Measurements from ENCODE around the gene POLD3. TPM values are rescaled to one million over a fixed set of nuclear protein-coding genes. Genes with fewer than 3 reads are reported as not detected.

POLD3 gene
- total RNA-seq, 1 experiment from 2014 or later: 18.9 TPM

DNA sequence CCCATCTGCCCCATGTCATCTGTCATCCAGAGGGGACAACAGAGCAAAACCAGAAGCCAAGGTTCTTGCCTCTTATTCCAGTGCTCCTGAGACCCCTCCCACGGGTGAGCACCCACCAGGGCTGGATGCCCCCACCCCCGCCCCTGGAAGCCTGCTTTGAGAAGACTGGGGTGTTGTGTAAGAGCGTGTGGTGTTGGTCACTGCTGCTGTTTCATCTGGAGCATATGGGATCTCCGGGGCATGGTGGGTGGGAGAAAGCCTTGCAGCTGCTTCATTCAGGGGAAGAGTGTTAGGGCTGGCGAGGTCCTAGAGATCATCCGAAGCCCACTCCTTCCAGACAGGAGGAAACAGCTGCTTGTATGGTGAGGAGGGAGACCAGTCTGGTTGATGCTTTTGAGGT, 84.7 kb downstream of the POLD3 start:
- no peak for ATAC-seq
- intact Hi-C loops (cut with micrococcal nuclease): no loop called here
- Histone ChIP-seq H3K27ac (ENCODE audit: low read depth, low read length) (no peak overlapping the region), H2AFZ (ENCODE audit: low read depth, low read length, poor library complexity, severe bottlenecking) (no peak overlapping the region), H4K20me1 (ENCODE audit: insufficient read depth) (no peaks in the 10 kb centered on the region), H3K4me2 (ENCODE audit: low read length) (no peak overlapping the region), H3K9ac (ENCODE audit: low read length) (no peak overlapping the region), H3K4me1 (ENCODE audit: control insufficient read depth in 1 of 2, insufficient read depth in 2 of 2, low read length in 2 of 2) (no peaks in the 10 kb centered on the region), H3K79me2 (ENCODE audit: insufficient read depth, low read length) (no peaks in the 10 kb centered on the region), H3K36me3 (ENCODE audit: control insufficient read depth in 1 of 2, insufficient read depth in 2 of 2, low read length in 2 of 2) (no peaks in the 10 kb centered on the region), H3K9me3 (ENCODE audit: control insufficient read depth in 1 of 2, insufficient read depth in 1 of 2, low read depth in 1 of 2, low read length in 2 of 2) (no peaks in the 10 kb centered on the region), H3K4me3 (replicated peaks in 1 of 2; ENCODE audit: low read depth in 1 of 2, low read length in 2 of 2) (no peak overlapping the region), H3K27me3 (ENCODE audit: insufficient read depth, low read length) (no peaks in the 10 kb centered on the region), H3K9me2 (ENCODE audit: insufficient read depth) (no peaks in the 10 kb centered on the region)
- ChIA-PET RAD21 (ENCODE audit: low non-redundant PET in 1 of 2, low total read pairs in 2 of 2, uncharacterized antibody in 2 of 2, unreplicated experiment in 2 of 2) (no interaction called here), POLR2A (no interaction called here), CTCF (no interaction called here)
- DNase-seq (ENCODE audit: low read depth, low spot score): no peak
- TF ChIP-seq FOSL1 (IDR thresholded peaks at IDR 0.05; ENCODE audit: low read depth): no peak
- TF ChIP-seq SIN3A (IDR thresholded peaks at IDR 0.05; ENCODE audit: low read depth): no peak
- TF ChIP-seq CEBPB (IDR thresholded peaks at IDR 0.05; ENCODE audit: low read depth): no peak
- TF ChIP-seq CBX3 (IDR thresholded peaks at IDR 0.05; ENCODE audit: low read depth): no peak
- no peak for TF ChIP-seq SP1 (IDR thresholded peaks at IDR 0.05; ENCODE audit: low read depth)
- TF ChIP-seq, protein P1, sequence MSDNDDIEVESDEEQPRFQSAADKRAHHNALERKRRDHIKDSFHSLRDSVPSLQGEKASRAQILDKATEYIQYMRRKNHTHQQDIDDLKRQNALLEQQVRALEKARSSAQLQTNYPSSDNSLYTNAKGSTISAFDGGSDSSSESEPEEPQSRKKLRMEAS (IDR thresholded peaks at IDR 0.05): no peak
- no peak for TF ChIP-seq TCF7L2 (IDR thresholded peaks at IDR 0.05; ENCODE audit: borderline replicate concordance, extremely low read depth, insufficient read depth, insufficient read length)
- TF ChIP-seq, protein P2, sequence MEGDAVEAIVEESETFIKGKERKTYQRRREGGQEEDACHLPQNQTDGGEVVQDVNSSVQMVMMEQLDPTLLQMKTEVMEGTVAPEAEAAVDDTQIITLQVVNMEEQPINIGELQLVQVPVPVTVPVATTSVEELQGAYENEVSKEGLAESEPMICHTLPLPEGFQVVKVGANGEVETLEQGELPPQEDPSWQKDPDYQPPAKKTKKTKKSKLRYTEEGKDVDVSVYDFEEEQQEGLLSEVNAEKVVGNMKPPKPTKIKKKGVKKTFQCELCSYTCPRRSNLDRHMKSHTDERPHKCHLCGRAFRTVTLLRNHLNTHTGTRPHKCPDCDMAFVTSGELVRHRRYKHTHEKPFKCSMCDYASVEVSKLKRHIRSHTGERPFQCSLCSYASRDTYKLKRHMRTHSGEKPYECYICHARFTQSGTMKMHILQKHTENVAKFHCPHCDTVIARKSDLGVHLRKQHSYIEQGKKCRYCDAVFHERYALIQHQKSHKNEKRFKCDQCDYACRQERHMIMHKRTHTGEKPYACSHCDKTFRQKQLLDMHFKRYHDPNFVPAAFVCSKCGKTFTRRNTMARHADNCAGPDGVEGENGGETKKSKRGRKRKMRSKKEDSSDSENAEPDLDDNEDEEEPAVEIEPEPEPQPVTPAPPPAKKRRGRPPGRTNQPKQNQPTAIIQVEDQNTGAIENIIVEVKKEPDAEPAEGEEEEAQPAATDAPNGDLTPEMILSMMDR (IDR thresholded peaks at IDR 0.05 in 2 of 3, conservative IDR thresholded peaks at IDR 0.05 in 1 of 3; ENCODE audit: borderline replicate concordance in 1 of 3, insufficient read depth in 1 of 3, low read depth in 2 of 3, low read length in 2 of 3): no peak
- TF ChIP-seq, protein P3, sequence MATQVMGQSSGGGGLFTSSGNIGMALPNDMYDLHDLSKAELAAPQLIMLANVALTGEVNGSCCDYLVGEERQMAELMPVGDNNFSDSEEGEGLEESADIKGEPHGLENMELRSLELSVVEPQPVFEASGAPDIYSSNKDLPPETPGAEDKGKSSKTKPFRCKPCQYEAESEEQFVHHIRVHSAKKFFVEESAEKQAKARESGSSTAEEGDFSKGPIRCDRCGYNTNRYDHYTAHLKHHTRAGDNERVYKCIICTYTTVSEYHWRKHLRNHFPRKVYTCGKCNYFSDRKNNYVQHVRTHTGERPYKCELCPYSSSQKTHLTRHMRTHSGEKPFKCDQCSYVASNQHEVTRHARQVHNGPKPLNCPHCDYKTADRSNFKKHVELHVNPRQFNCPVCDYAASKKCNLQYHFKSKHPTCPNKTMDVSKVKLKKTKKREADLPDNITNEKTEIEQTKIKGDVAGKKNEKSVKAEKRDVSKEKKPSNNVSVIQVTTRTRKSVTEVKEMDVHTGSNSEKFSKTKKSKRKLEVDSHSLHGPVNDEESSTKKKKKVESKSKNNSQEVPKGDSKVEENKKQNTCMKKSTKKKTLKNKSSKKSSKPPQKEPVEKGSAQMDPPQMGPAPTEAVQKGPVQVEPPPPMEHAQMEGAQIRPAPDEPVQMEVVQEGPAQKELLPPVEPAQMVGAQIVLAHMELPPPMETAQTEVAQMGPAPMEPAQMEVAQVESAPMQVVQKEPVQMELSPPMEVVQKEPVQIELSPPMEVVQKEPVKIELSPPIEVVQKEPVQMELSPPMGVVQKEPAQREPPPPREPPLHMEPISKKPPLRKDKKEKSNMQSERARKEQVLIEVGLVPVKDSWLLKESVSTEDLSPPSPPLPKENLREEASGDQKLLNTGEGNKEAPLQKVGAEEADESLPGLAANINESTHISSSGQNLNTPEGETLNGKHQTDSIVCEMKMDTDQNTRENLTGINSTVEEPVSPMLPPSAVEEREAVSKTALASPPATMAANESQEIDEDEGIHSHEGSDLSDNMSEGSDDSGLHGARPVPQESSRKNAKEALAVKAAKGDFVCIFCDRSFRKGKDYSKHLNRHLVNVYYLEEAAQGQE (IDR thresholded peaks at IDR 0.05; ENCODE audit: low read depth): no peak
- TF ChIP-seq ZFX (IDR thresholded peaks at IDR 0.05): no peak
- TF ChIP-seq EZH2phosphoT487 (IDR thresholded peaks at IDR 0.05; ENCODE audit: borderline replicate concordance): no peak
- TF ChIP-seq ZNF274 (IDR thresholded peaks at IDR 0.05; ENCODE audit: low read depth, low read length): no peak
- no peak for TF ChIP-seq POLR2AphosphoS5 (IDR thresholded peaks at IDR 0.05; ENCODE audit: low read depth, low read length)
- BruUV-seq (replicated peaks): no TSS peak
